Lung (tissue), 12 donors: ENCODE measurements around the gene MFSD2A. TPM values are rescaled to one million over a fixed set of nuclear protein-coding genes. Genes with fewer than 3 reads are reported as not detected.
"Not testable (repeated sequence)": the region's sequence is repeated elsewhere in the genome, so short reads cannot be mapped to it uniquely, and the experiment has no call there.

ENCODE experiments used
- ATAC-seq: fragments of 200-7000 bp; cut with Tn5 transposase; one replicate; pipeline ENCODE4 v1.9.1; 2020; ENCODE audit warnings: moderate number of reproducible peaks; ENCODE audit not compliant: insufficient read depth, low FRiP score
- DNase-seq, 3 donors: peaks; one replicate each; pipeline ENCODE4 v3.0.0-alpha.2; 2013 to 2017
- H3K27ac ChIP-seq, 2 donors: one replicate each; pipeline ENCODE4 v1.5.1; 2013; ENCODE audit warnings: mild to moderate bottlenecking in 2 of 2, moderate library complexity in 2 of 2, control low read depth in 1 of 2, inconsistent platforms in 1 of 2, low read depth in 1 of 2, low read length in 1 of 2
- H3K27me3 ChIP-seq, 3 donors: one replicate each; pipeline ENCODE4 v1.5.1; 2013; ENCODE audit warnings: low read length in 2 of 3; ENCODE audit not compliant: control insufficient read depth in 3 of 3, insufficient read depth in 3 of 3
- H3K36me3 ChIP-seq, 4 donors: one replicate each; pipeline ENCODE4 v1.5.1; 2013; ENCODE audit warnings: low read length in 4 of 4, mild to moderate bottlenecking in 1 of 4, moderate library complexity in 1 of 4; ENCODE audit not compliant: control insufficient read depth in 4 of 4, insufficient read depth in 4 of 4
- H3K4me1 ChIP-seq, 5 donors: one replicate each; pipeline ENCODE4 v1.5.1; 2013; ENCODE audit warnings: low read length in 5 of 5, mild to moderate bottlenecking in 2 of 5, moderate library complexity in 1 of 5; ENCODE audit not compliant: control insufficient read depth in 5 of 5, insufficient read depth in 5 of 5
- H3K4me3 ChIP-seq: one replicate; pipeline ENCODE4 v1.5.1; 2013; ENCODE audit warnings: mild to moderate bottlenecking, control low read depth, moderate library complexity
- H3K9ac ChIP-seq, 2 donors: one replicate each; pipeline ENCODE4 v1.5.1; 2013; ENCODE audit warnings: low read length in 2 of 2, control low read depth in 1 of 2; ENCODE audit not compliant: insufficient read depth in 1 of 2
- H3K9me3 ChIP-seq, 4 donors: one replicate each; pipeline ENCODE4 v1.5.1; 2013; ENCODE audit warnings: low read length in 3 of 4, mild to moderate bottlenecking in 1 of 4, moderate library complexity in 1 of 4; ENCODE audit not compliant: control insufficient read depth in 4 of 4, insufficient read depth in 3 of 4
- CTCF ChIP-seq: IDR thresholded peaks from 2 replicates; pipeline ENCODE4 v1.5.1; 2012; ENCODE audit warnings: mild to moderate bottlenecking; ENCODE audit errors: control extremely low read depth, extremely low read depth
- WGBS, 2 donors: extraction: QIAGEN DNeasy Blood & Tissue Kit; methylation state at CpG; one replicate each; pipeline ENCODE4 v1.1.7; 2013; 5-methylcytosine and 5-hydroxymethylcytosine counted together
- polyA plus RNA-seq, 2 donors: library from polyadenylated mRNA; stranded (reverse); fragments of 200-250 nt; gene quantifications; one replicate each; pipeline ENCODE4 v1.2.1, GENCODE V29; 2013
- total RNA-seq, 2 donors: library from RNA; depleted of rRNA in 1 of 2; stranded (reverse); fragments of >200 nt in 1 of 2; gene quantifications; one replicate each; pipeline ENCODE4 v1.2.1, GENCODE V29; 2014 to 2021
- donor health status: control.
- donor health status: control.
- donor health status: Bipolar disorder and iron deficiency.
- donor health status: healthy.
- donor health status: DM: yes; HTN: yes; CAD: no.

Gene MFSD2A
- total and polyA plus RNA-seq, 4 donors: 57.2 to 149 (median 121) TPM

GRCh38 chr1:39981945-39982344, 27.0 kb downstream of the MFSD2A start:
- Histone ChIP-seq H3K9me3 (no peaks in the 10 kb centered on the region), H3K27me3 (no peaks in the 10 kb centered on the region), H3K27ac (no peak overlapping the region), H3K4me1 (no peaks in the 10 kb centered on the region), H3K36me3 (no peaks in the 10 kb centered on the region), H3K9ac (no peak overlapping the region), H3K4me3 (no peak overlapping the region)
- WGBS, 2 donors: 85 to 93% methylated on average over 2 of the region's 2 CpGs
- DNase-seq (no peak), ATAC-seq (no peak)
- TF ChIP-seq CTCF: no peak

GRCh38 chr1:39984480-39984879, 29.5 kb downstream of the MFSD2A start:
- H3K9me3 ChIP-seq, ATAC-seq, H3K27ac ChIP-seq, H3K4me1 ChIP-seq, H3K9ac ChIP-seq, H3K27me3 ChIP-seq, H3K4me3 ChIP-seq, H3K36me3 ChIP-seq, DNase-seq: not testable (repeated sequence)
- 96% methylated on average over 2 of the region's 2 CpGs for WGBS, 2 donors

GRCh38 chr1:39984951-39985350, 30.0 kb downstream of the MFSD2A start:
- no peaks in the 10 kb centered on the region for H3K4me1 ChIP-seq
- no peak for DNase-seq
- TF ChIP-seq CTCF: no peak
- WGBS, 2 donors: 86% methylated on average over 7 of the region's 7 CpGs
- H3K9ac ChIP-seq: no peak overlapping the region
- H3K9me3 ChIP-seq: no peaks in the 10 kb centered on the region
- H3K27ac ChIP-seq: no peak overlapping the region
- no peaks in the 10 kb centered on the region for H3K36me3 ChIP-seq
- ATAC-seq: no peak
- no peak overlapping the region for H3K4me3 ChIP-seq
- no peaks in the 10 kb centered on the region for H3K27me3 ChIP-seq

GRCh38 chr1:39987869-39988268, 32.9 kb downstream of the MFSD2A start:
- DNase-seq: no peak
- no peaks in the 10 kb centered on the region for H3K27me3 ChIP-seq
- H3K4me3 ChIP-seq: no peak overlapping the region
- no peaks in the 10 kb centered on the region for H3K9me3 ChIP-seq
- TF ChIP-seq CTCF: no peak
- 56 to 62% methylated on average over 3 of the region's 3 CpGs for WGBS, 2 donors
- no peak for ATAC-seq
- no peak overlapping the region for H3K27ac ChIP-seq
- no peaks in the 10 kb centered on the region for H3K36me3 ChIP-seq
- no peak overlapping the region for H3K9ac ChIP-seq
- no peaks in the 10 kb centered on the region for H3K4me1 ChIP-seq
